Tibial nerve (tissue), 4 donors: Measurements from ENCODE around the gene TEAD4. TPM values are rescaled to one million over a fixed set of nuclear protein-coding genes. Genes with fewer than 3 reads are reported as not detected.

Source experiments
- DNase-seq, 2 donors: peaks; one replicate each; pipeline ENCODE4 v3.0.0-alpha.2; 2019; ENCODE audit warnings: low spot score in 2 of 2
- H3K27ac ChIP-seq, 4 donors: fragments of 200-600 bp; sonication (generic) in 3 of 4; one replicate each; pipeline ENCODE4 v1.5.1; 2017 to 2019; ENCODE audit warnings: mild to moderate bottlenecking in 1 of 4
- H3K27me3 ChIP-seq, 2 donors: fragments of 200-600 bp; sonication (generic) in 1 of 2; one replicate each; pipeline versions ENCODE4 v1.5.1 to v1.6.0; 2017 to 2019
- H3K36me3 ChIP-seq, 3 donors: fragments of 200-600 bp; sonication (generic); one replicate each; pipeline ENCODE4 v1.5.1; 2018 to 2019
- H3K4me1 ChIP-seq, 4 donors: fragments of 200-600 bp; sonication (generic) in 3 of 4; one replicate each; pipeline ENCODE4 v1.5.1; 2017 to 2019
- H3K4me3 ChIP-seq, 4 donors: fragments of 200-600 bp; sonication (generic) in 3 of 4; one replicate each; pipeline ENCODE4 v1.5.1; 2017 to 2019; ENCODE audit warnings: mild to moderate bottlenecking in 1 of 4, moderate library complexity in 1 of 4
- H3K9me3 ChIP-seq, 4 donors: fragments of 200-600 bp; sonication (generic) in 3 of 4; one replicate each; pipeline ENCODE4 v1.5.1; 2017 to 2019
- CTCF ChIP-seq, 5 experiments: fragments of 200-600 bp in 3 of 5; fragments of 450-650 bp in 2 of 5; sonication (generic) in 3 of 5; IDR thresholded peaks; one replicate each; pipeline ENCODE4 v1.5.1; 2016 to 2019; ENCODE audit warnings: antibody characterized with exemption in 5 of 5, mild to moderate bottlenecking in 3 of 5, moderate library complexity in 2 of 5
- EP300 ChIP-seq, 2 donors: sonication (generic); formaldehyde crosslinking; IDR thresholded peaks; one replicate each; pipeline ENCODE4 v1.6.1; 2017; ENCODE audit warnings: antibody characterized with exemption in 2 of 2, mild to moderate bottlenecking in 1 of 2
- POLR2A ChIP-seq, 2 donors: fragments of 450-650 bp; IDR thresholded peaks; one replicate each; pipeline ENCODE4 v1.6.1; 2017; ENCODE audit warnings: antibody characterized with exemption in 2 of 2, mild to moderate bottlenecking in 2 of 2, moderate library complexity in 2 of 2
- WGBS, 2 donors: methylation state at CpG; one replicate each; pipeline ENCODE4 v1.1.5; 2018; 5-methylcytosine and 5-hydroxymethylcytosine counted together
- total RNA-seq, 4 donors: library from RNA; depleted of rRNA; stranded (reverse); fragments of >200 nt; gene quantifications; one replicate each; pipeline ENCODE4 v1.1.0, GENCODE V29; 2016

Gene TEAD4
- total RNA-seq, 4 donors from 2014 or later, result 17.2 to 34.2 (median 23.5) TPM

GRCh38 chr12:3049176-3049575, 90.0 kb downstream of the TEAD4 start:
- Histone ChIP-seq H3K36me3 (no peaks in the 10 kb centered on the region), H3K27me3 (no peaks in the 10 kb centered on the region), H3K9me3 (no peaks in the 10 kb centered on the region), H3K4me1 (no peaks in the 10 kb centered on the region), H3K4me3 (no peak overlapping the region), H3K27ac (no peak overlapping the region)
- TF ChIP-seq CTCF (IDR thresholded peaks at IDR 0.05) (no peak), EP300 (IDR thresholded peaks at IDR 0.05) (no peak), POLR2A (IDR thresholded peaks at IDR 0.05) (no peak)
- WGBS, 2 donors, result 86 to 87% methylated on average over 9 of the region's 9 CpGs
- DNase-seq, result no peak

- Histone ChIP-seq H3K36me3 (no peaks in the 10 kb centered on the region), H3K27me3 (no peaks in the 10 kb centered on the region), H3K4me1 (no peaks in the 10 kb centered on the region), H3K9me3 (no peaks in the 10 kb centered on the region), H3K4me3 (no peak overlapping the region), H3K27ac (no peak overlapping the region)
- 75 to 77% methylated on average over 11 of the region's 11 CpGs for WGBS, 2 donors
- DNase-seq, result no peak
- TF ChIP-seq CTCF (IDR thresholded peaks at IDR 0.05) (no peak), EP300 (IDR thresholded peaks at IDR 0.05) (no peak), POLR2A (IDR thresholded peaks at IDR 0.05) (no peak)
Observed at GRCh38 chr12:3049611-3050249, 90.5 kb downstream of the TEAD4 start.

DNA sequence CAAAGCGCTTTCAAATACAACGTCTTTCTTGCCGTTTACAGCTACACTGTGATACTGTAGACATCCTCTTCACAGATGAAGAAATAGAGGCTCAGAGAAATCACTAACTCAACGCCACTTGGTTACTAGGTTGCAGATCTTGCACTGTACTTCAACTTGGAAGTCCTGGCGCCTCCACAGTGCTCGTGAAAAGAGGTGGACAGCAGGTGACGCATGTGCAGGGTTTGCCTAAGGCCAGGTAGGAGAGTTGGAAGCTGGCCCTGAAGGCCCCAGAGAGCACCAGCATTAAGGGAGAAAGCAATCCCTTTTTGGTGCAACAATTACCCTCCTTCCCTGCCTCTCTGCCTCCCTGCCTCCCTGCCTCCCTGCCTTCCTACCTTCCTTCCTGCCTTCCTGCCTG, 95.2 kb downstream of the TEAD4 start:
- no peaks in the 10 kb centered on the region for H3K9me3 ChIP-seq
- no peak overlapping the region for H3K27ac ChIP-seq
- no peaks in the 10 kb centered on the region for H3K27me3 ChIP-seq
- TF ChIP-seq CTCF (IDR thresholded peaks at IDR 0.05) (no peak), POLR2A (IDR thresholded peaks at IDR 0.05) (no peak), EP300 (IDR thresholded peaks at IDR 0.05) (no peak)
- no peak overlapping the region for H3K4me3 ChIP-seq
- peaks cover 0 to 6% (median 0%) of the 10 kb centered on the region in 4 donors for H3K4me1 ChIP-seq
- DNase-seq, result no peak
- 86 to 88% methylated on average over 7 of the region's 7 CpGs for WGBS, 2 donors
- no peaks in the 10 kb centered on the region for H3K36me3 ChIP-seq

- peak overlapping the region in 3 of 4 donors; percentile 37 to 70 (median 49) for H3K27ac ChIP-seq
- 53 to 59% methylated on average over 12 of the region's 12 CpGs for WGBS, 2 donors
- DNase-seq, result peak in 1 of 2 donors; percentile 46
Observed at GRCh38 chr12:3055026-3055703, 96.0 kb downstream of the TEAD4 start.

More at GRCh38 chr12:3055026-3055703, 96.0 kb downstream of the TEAD4 start:
- peaks cover 0 to 6% (median 0%) of the 10 kb centered on the region in 4 donors for H3K4me1 ChIP-seq
- TF ChIP-seq CTCF (IDR thresholded peaks at IDR 0.05), result no peak
- TF ChIP-seq EP300 (IDR thresholded peaks at IDR 0.05), result peak in 1 of 2 donors; percentile 25
- TF ChIP-seq POLR2A (IDR thresholded peaks at IDR 0.05), result no peak
- H3K36me3 ChIP-seq, result no peaks in the 10 kb centered on the region
- no peaks in the 10 kb centered on the region for H3K27me3 ChIP-seq
- H3K4me3 ChIP-seq, result no peak overlapping the region
- H3K9me3 ChIP-seq, result no peaks in the 10 kb centered on the region
